VCaP (cell line): ENCODE measurements around the gene C3orf18.

Experiments
- H3K27ac ChIP-seq: fragments of 450-650 bp; 2 replicates; pipeline ENCODE4 v1.5.1; 2017
- CTCF ChIP-seq: fragments of 450-650 bp; conservative IDR thresholded peaks from 2 replicates; pipeline ENCODE4 v1.5.1; 2017; ENCODE audit warnings: mild to moderate bottlenecking, moderate library complexity

Gene C3orf18

DNA sequence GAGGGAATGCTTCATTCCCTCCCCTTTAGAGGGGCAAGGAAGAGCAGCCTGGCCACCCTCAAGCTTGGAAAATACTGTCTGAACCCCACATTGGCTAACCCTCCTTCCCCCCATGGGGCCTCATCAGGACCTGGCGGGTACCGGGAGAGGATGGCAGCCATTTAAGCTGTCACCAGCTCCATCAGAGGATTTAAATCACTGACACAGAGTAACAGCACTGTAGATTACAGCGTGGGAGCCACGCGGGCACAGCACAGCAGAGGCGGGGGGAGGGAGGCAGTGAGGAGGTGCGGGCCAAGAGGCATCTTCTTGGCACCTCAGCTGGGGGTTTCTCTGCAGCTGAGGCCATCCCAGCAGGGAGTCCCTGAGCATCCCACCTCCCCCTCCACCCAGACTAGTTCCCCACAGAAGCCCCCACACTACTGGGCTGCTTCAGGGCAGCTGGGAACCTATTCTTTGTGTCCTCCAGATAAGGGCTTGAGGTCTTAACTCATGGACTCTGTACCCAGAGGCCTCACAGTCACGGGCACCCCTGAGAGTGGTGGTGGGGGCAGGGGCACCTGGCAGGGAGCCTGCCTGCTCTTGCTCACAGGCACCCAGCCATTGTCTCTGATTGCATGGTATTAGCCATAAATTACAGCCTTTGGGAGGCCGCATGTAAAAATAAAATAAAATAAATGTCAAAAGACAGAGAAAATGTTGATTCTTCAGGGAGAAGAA, 42.2 kb downstream of the C3orf18 start:
- no peak overlapping the region for H3K27ac ChIP-seq
- TF ChIP-seq CTCF: no peak

GRCh38 chr3:50524746-50525145, 42.8 kb downstream of the C3orf18 start:
- no peak overlapping the region for H3K27ac ChIP-seq
- no peak for TF ChIP-seq CTCF

- no peak for TF ChIP-seq CTCF
Observed at GRCh38 chr3:50523279-50523811, 44.2 kb downstream of the C3orf18 start.

DNA sequence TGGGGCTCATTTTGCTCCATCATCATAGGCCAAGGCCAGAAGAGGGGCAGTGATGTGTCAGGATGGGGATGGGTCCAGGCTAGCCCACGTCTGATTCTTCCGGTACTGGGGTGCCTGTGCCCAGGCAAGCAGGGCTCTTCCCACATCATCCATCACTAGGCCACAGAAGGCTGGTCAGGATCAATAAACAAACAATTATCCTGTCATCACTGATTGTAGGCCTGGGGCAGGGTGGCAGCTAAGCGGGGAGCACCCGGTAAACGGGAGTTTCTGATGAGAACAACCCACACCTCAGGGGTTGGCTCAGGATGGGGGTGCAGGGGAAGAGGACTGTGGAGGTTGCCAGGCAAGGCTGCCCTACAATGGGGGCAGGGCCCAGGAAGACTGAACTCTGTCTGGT, 46.0 kb downstream of the C3orf18 start:
- H3K27ac ChIP-seq: no peak overlapping the region
- TF ChIP-seq CTCF: no peak

More at GRCh38 chr3:50523279-50523811, 44.2 kb downstream of the C3orf18 start:
- H3K27ac ChIP-seq: no peak overlapping the region

DNA sequence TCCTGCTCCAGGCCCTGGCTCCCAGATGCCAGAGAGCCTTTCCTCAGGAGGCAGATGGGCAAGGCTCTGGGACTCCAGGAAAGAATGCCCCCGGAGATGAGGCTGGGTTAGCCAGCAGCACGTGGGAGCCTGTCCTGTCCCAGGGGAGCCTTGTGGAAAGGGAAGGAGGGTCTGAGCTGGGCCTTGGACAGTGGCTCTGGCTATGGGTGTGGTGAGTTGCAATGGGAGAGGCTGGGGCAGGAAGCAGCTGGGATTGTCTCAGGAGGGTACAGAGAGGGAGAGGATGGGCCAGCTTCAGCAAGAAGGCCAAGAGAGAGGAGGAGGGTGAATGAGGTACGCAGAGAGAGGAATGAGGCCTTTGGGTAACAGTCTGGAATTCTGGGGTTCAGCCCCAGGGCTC, 46.7 kb downstream of the C3orf18 start:
- TF ChIP-seq CTCF: no peak
- no peak overlapping the region for H3K27ac ChIP-seq

GRCh38 chr3:50519471-50520089, 48.0 kb downstream of the C3orf18 start:
- TF ChIP-seq CTCF: peak; percentile 96
- no peak overlapping the region for H3K27ac ChIP-seq

DNA sequence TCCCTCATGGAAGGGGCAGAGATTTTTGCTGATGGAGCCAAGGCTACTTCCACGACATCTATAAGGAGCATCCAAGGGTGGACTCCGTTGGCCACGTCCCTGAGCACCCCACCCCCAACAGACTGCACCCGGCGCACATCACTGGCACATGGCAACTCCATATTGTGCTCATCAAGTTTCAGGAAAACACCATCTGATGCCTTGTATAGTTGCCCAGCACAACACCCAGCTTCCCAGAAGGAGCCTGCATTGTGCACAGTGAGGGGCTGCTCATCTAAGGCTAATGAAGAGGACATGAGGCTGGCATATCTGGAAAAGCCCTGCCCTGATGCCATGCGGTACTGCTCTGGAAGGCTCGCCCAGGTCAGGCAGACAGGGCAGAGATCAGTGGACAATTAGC, 49.1 kb downstream of the C3orf18 start:
- H3K27ac ChIP-seq: no peak overlapping the region
- no peak for TF ChIP-seq CTCF
